Suprapubic skin (tissue), 4 donors: ENCODE results near the gene HOXB6. TPM values are rescaled to one million over a fixed set of nuclear protein-coding genes. Genes with fewer than 3 reads are reported as not detected.

Source experiments
- DNase-seq, 2 donors: peaks; one replicate each; pipeline ENCODE4 v3.0.0-alpha.2; 2019; ENCODE audit warnings: low spot score in 2 of 2
- H3K27ac ChIP-seq: fragments of 200-600 bp; sonication (generic); one replicate; pipeline ENCODE4 v1.5.1; 2019
- H3K27me3 ChIP-seq: fragments of 200-600 bp; sonication (generic); one replicate; pipeline ENCODE4 v1.5.1; 2019
- H3K36me3 ChIP-seq: fragments of 200-600 bp; sonication (generic); one replicate; pipeline ENCODE4 v1.5.1; 2019
- H3K4me1 ChIP-seq: fragments of 200-600 bp; sonication (generic); one replicate; pipeline ENCODE4 v1.5.1; 2019
- H3K4me3 ChIP-seq: fragments of 200-600 bp; sonication (generic); one replicate; pipeline ENCODE4 v1.5.1; 2019; ENCODE audit warnings: mild to moderate bottlenecking
- H3K9me3 ChIP-seq: fragments of 200-600 bp; sonication (generic); one replicate; pipeline ENCODE4 v1.5.1; 2019
- CTCF ChIP-seq, 2 donors: fragments of 200-600 bp in 1 of 2; fragments of 450-650 bp in 1 of 2; sonication (generic) in 1 of 2; IDR thresholded peaks; one replicate each; pipeline ENCODE4 v1.5.1; 2016 to 2019; ENCODE audit warnings: antibody characterized with exemption in 2 of 2, mild to moderate bottlenecking in 1 of 2, moderate library complexity in 1 of 2
- EP300 ChIP-seq: sonication (generic); formaldehyde crosslinking; IDR thresholded peaks from one replicate; pipeline ENCODE4 v1.6.1; 2017; ENCODE audit warnings: antibody characterized with exemption
- POLR2A ChIP-seq, 2 donors: fragments of 450-650 bp; IDR thresholded peaks; one replicate each; pipeline ENCODE4 v1.6.1; 2017; ENCODE audit warnings: antibody characterized with exemption in 2 of 2, mild to moderate bottlenecking in 2 of 2, moderate library complexity in 2 of 2
- POLR2AphosphoS5 ChIP-seq, 3 donors: sonication (generic); formaldehyde crosslinking; IDR thresholded peaks; one replicate each; pipeline ENCODE4 v1.6.1; 2017; ENCODE audit warnings: antibody characterized with exemption in 3 of 3
- WGBS: methylation state at CpG from one replicate; pipeline ENCODE4 v1.1.5; 2018; 5-methylcytosine and 5-hydroxymethylcytosine counted together
- total RNA-seq, 4 donors: library from RNA; depleted of rRNA; stranded (reverse); fragments of >200 nt; gene quantifications; one replicate each; pipeline ENCODE4 v1.1.0, GENCODE V29; 2016

The HOXB6 gene
- total RNA-seq, 4 donors from 2014 or later: 0.39 to 4.5 (median 1.3) TPM; not detected in 1

GRCh38 chr17:48599354-48599753 lies 5.4 kb downstream of the HOXB6 start:
- Histone ChIP-seq H3K36me3 (peaks cover 3% of the 10 kb centered on the region), H3K27ac (no peak overlapping the region), H3K9me3 (no peaks in the 10 kb centered on the region), H3K4me3 (no peak overlapping the region), H3K27me3 (peaks cover 89% of the 10 kb centered on the region), H3K4me1 (peaks cover 66% of the 10 kb centered on the region)
- no peak for DNase-seq
- whole genome bisulfite sequencing: 91% methylated on average over 5 of the region's 5 CpGs
- no peak for TF ChIP-seq POLR2AphosphoS5 (IDR thresholded peaks at IDR 0.05)

- Histone ChIP-seq H3K27ac (peak overlapping the region; percentile 81), H3K36me3 (peaks cover 3% of the 10 kb centered on the region), H3K9me3 (no peaks in the 10 kb centered on the region), H3K4me1 (peaks cover 63% of the 10 kb centered on the region), H3K4me3 (peak overlapping the region; percentile 67), H3K27me3 (peaks cover 84% of the 10 kb centered on the region)
- no peak for TF ChIP-seq EP300
- no peak for TF ChIP-seq POLR2AphosphoS5 (IDR thresholded peaks at IDR 0.05)
- no peak for TF ChIP-seq CTCF (IDR thresholded peaks at IDR 0.05)
- no peak for TF ChIP-seq POLR2A (IDR thresholded peaks at IDR 0.05)
- no peak for DNase-seq
- WGBS: 40% methylated on average over 7 of the region's 7 CpGs
Observed at GRCh38 chr17:48598736-48599135, 6.0 kb downstream of the HOXB6 start.

DNA sequence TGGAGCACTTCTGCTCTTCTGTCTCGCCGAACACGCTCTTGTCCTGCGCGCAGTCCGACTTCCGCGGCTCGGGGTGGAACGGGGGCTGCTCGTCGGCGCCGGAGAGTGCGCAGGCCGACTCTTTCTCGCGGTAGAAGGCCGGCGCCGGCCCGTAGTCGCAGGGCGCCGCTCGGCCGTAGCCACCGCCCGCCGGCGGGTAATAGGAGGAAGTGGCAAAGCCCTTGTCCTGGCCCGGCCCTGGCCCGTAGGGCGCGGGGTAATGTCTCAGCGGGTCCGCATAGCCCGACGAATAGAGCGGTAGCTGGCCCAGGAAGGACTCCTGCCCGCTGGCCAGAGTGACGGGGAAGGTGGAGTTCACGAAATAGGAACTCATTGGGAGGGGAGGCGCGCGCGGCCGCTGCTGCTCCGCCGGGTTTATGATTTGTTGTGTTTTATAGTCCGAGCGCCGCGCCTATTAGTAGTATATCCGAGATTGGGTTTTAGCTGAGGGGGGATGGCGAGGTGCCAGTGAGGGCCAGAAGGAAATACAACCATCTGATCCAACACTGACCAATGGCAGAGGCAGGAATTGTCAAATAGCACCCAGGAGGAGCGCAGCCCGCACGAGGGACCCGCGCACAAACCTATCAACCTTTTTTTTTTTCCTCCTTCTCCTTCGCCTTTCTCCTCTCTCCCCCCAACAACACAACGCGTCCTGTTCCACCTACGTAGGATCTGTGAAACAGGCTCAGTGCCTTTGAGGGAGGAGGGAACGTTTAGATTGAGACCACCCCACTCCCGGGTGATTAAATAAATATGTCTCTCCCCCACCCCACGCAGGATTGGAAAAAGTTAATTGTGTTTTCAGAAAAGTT lies 6.8 kb downstream of the HOXB6 start:
- WGBS: 1% methylated on average over 28 of the region's 68 CpGs
- Histone ChIP-seq H3K9me3 (no peaks in the 10 kb centered on the region), H3K4me3 (peak overlapping the region; percentile 67), H3K36me3 (peaks cover 3% of the 10 kb centered on the region), H3K27me3 (peaks cover 79% of the 10 kb centered on the region), H3K4me1 (peaks cover 65% of the 10 kb centered on the region), H3K27ac (peak overlapping the region; percentile 81)
- no peak for DNase-seq
- TF ChIP-seq POLR2A (IDR thresholded peaks at IDR 0.05) (no peak), POLR2AphosphoS5 (IDR thresholded peaks at IDR 0.05) (peak in 1 of 3 donors; percentile 53), CTCF (IDR thresholded peaks at IDR 0.05) (no peak), EP300 (no peak)

GRCh38 chr17:48597528-48597777 lies 7.3 kb downstream of the HOXB6 start:
- TF ChIP-seq POLR2AphosphoS5 (IDR thresholded peaks at IDR 0.05): no peak
- no peak for TF ChIP-seq EP300
- TF ChIP-seq POLR2A (IDR thresholded peaks at IDR 0.05): no peak
- TF ChIP-seq CTCF (IDR thresholded peaks at IDR 0.05): no peak
- H3K4me3 ChIP-seq: peak overlapping the region; percentile 67
- no peak for DNase-seq
- H3K27me3 ChIP-seq: peaks cover 75% of the 10 kb centered on the region
- H3K9me3 ChIP-seq: no peaks in the 10 kb centered on the region
- peak overlapping the region; percentile 81 for H3K27ac ChIP-seq
- peaks cover 60% of the 10 kb centered on the region for H3K4me1 ChIP-seq
- peaks cover 3% of the 10 kb centered on the region for H3K36me3 ChIP-seq
- 4% methylated on average over 4 of the region's 16 CpGs for WGBS

- WGBS: 42% methylated on average over 23 of the region's 26 CpGs
- Histone ChIP-seq H3K27me3 (peaks cover 73% of the 10 kb centered on the region), H3K27ac (peak overlapping the region; percentile 81), H3K4me1 (peaks cover 60% of the 10 kb centered on the region), H3K4me3 (peak overlapping the region; percentile 67), H3K36me3 (peaks cover 3% of the 10 kb centered on the region), H3K9me3 (no peaks in the 10 kb centered on the region)
- TF ChIP-seq POLR2A (IDR thresholded peaks at IDR 0.05): no peak
- TF ChIP-seq EP300: no peak
- no peak for TF ChIP-seq CTCF (IDR thresholded peaks at IDR 0.05)
- no peak for TF ChIP-seq POLR2AphosphoS5 (IDR thresholded peaks at IDR 0.05)
- no peak for DNase-seq
Observed at GRCh38 chr17:48596735-48597527, 7.9 kb downstream of the HOXB6 start.
